HG03039 (cell line): ENCODE measurements around the gene FBXW11.
"Not testable (repeated sequence)": the region's sequence is repeated elsewhere in the genome, so short reads cannot be mapped to it uniquely, and the experiment has no call there.

Source experiments
- ATAC-seq: cut with Tn5 transposase; IDR thresholded peaks from one replicate; pipeline ENCODE4 v1.9.1; 2021; ENCODE audit warnings: mild to moderate bottlenecking, moderate library complexity; ENCODE audit not compliant: unreplicated experiment

Gene FBXW11

DNA sequence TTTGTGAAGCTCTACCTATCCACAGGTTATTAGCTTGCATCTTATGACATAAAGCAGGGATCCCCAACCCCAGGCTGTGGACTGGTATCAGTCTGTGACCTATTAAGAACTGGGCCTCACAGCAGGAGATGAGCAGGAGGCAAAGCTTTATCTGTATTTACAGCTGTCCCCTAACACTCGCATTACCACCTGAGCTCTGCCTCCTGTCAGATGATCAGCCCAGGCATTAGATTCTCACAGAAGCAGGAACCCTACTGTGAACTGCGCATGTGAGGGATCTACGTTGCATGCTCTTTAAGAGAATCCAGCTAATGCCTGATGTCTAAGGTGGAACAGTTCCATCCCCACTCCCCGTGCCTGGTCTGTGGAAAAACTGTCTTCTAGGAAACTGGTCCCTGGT lies 19.7 kb downstream of the FBXW11 start:
- no peak for ATAC-seq

DNA sequence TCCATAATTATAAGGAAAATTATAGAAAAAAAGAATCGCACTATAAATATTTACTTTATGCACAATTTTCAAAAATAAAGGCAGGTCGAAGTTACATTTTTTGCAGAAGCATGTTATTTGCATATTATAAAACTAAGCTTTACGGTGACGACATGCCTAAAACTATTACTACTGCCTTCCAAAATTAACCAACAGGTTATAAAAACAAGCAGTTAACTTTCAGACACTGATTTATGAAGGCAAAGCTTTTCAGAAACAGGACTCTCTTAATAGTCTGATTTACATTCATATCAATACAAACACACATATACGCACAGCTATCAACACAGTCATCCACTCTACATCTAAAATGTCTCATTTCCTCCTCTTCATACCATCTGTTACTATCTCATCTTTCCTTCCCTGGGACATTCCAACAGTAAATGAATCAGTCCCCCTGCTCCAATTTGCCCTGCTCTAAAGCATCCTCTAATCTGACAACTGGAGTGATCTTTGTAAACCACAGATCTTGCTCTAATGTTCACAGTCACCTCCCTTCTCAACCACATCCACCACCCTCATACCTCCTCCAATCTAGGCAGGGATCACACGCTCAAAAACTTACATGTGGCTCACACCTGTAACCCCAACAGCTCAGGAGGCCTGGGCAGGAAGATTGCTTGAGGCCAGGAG lies 21.6 kb downstream of the FBXW11 start:
- ATAC-seq = no peak

DNA sequence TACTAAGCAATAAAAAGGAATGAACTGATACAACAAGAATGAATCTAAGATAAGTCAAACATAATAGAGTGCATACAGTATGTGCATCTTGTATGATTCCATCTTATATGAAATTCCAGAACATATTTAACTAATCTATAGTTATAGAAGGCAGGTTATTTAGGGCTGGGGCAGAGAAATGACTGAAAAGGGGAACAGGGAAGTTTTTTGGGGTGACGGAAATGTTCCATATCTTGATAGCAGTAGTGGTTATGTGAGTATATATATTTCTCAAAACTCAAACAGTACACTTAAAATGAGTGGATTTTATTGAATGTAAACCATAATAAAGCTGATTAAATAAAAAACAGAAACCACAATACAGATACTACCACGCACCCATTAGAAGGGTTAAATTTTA lies 24.6 kb downstream of the FBXW11 start:
- ATAC-seq = no peak

DNA sequence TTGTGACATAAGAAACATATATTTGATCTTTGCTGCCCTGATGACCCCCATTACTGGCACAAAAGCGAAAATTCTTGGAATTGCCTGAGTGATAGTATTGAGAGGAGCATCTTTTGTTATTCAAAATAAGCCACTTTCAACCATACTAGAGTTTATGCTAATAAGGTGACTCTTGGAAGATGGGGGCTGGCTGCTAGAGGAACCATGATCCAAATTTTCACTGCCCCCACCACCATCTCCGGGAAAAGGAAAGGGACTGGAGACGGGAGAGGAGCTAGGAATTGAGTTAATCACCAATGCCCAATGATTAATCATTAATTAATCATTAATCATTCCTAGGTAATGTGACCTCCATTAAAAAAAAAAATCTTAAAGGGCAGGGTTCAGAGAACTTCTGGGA lies 25.6 kb downstream of the FBXW11 start:
- ATAC-seq = no peak

DNA sequence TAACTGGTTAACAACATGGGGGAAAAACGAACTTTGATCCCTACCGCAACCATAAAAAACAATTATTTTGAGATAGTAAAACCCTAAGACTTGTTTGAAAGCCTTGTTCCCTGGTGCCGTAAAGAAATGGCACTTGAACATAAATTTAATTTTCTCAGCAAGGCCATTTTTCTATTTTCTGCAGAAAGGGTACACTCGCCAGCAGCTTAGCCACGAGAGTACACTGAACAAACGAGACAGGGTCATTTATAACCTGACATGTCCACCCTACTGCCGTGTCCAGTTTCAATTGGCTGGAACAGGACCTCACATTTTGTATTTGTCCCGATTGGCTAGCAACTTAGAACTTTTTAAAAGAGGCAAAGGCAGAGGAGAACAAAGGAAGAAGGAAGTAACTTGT lies 26.8 kb downstream of the FBXW11 start:
- ATAC-seq = no peak

GRCh38 chr5:171978519-171978918 lies 27.9 kb downstream of the FBXW11 start:
- no peak for ATAC-seq

- ATAC-seq = no peak
Measured at GRCh38 chr5:171978016-171978415, 28.4 kb downstream of the FBXW11 start.

GRCh38 chr5:171977244-171977950 lies 29.0 kb downstream of the FBXW11 start:
- not testable (repeated sequence) for ATAC-seq

GRCh38 chr5:171975877-171976667 lies 30.4 kb downstream of the FBXW11 start:
- no peak for ATAC-seq

DNA sequence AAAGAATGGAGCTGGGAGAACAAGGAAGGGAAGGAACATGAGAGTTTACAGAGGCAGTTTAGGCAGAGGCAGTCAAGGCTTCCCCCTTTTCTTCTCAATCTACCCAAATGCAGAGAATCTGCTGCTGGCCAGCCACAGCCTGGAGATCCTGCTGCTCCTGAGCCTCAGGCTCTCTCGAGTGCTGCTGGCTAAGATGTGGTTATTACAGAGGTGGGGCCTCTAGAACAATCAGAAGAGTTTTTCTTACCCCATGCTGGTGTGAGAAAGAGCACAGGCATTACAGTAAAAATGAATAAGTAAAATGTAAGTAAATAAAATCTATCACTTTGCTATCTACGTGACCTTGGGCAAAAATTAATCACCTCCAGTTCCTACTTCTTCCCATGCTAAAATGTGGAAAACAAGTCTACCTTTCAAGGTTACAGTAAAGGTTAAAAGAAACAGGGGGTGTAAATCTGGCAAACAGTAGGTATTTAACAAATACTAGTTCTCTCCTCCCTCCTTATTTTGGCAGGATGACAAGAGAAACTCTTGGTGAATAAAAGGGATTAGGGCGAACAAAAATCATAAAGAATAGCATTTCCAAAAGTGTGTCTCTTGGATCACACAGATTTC lies 31.1 kb downstream of the FBXW11 start:
- no peak for ATAC-seq

DNA sequence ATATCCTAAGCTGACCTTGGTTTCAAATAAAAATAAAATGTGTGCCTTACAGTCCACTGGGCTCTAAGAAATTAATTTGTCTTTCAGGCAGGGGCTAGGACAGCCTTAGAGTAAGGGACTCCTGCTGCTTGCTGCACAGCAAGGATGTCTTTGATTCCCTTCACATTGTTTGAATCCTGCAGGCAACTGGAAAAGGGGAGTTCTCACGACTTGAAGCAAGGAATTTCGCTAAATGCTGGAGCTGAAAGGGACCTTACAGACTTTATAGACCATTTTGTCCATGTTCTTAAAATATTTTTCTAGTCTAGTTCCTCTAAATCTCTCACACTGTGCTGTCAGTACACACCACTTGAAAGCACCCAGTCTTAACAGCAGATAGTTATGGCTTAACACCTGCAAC lies 35.6 kb downstream of the FBXW11 start:
- no peak for ATAC-seq

DNA sequence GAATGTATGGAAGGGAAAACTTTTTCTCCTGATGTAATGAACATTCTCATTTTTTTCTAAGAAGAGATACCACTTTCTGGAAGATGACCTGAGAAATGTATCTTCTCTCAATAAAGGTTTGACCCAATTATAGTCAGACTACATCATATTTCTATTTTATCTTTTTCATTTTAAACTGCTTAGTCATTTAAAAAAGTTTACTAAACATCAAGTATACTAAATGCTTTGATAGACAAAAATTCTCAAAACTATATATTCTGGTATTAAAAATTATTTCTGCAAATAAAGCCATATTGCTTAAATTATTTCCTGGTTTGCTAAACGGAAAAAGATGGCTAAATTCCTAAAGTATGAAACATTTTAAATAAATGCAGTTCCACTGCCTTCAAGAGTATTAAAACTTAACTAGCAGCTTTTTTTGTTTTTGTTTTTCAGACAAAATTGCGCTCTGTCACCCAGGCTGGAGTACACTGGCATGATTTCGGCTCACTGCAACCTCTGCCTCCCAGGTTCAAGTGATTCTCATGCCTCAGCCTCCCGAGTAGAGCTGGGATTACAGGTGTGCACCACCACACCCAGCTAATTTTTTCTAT lies 37.1 kb downstream of the FBXW11 start:
- no peak for ATAC-seq

DNA sequence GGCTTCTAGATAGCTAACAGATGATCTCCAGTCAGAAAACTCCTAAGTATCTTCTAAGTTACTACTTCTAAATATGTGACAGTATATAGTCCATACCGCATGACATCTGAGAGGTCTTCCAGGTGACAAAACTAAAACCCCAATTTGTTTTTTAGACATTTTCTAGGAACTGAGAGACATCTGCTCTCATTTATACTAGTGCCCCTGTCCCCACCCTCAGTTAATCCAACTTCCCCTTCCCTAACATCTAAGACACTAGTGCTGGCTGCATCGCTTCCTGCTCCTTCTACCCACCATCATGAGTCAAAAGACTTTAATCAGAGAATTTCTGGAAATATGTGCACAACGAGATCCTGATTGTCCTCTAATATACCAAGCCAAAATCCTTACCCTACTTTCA lies 37.9 kb downstream of the FBXW11 start:
- ATAC-seq = no peak

- ATAC-seq = no peak
Measured at GRCh38 chr5:171966964-171967363, 39.5 kb downstream of the FBXW11 start.

DNA sequence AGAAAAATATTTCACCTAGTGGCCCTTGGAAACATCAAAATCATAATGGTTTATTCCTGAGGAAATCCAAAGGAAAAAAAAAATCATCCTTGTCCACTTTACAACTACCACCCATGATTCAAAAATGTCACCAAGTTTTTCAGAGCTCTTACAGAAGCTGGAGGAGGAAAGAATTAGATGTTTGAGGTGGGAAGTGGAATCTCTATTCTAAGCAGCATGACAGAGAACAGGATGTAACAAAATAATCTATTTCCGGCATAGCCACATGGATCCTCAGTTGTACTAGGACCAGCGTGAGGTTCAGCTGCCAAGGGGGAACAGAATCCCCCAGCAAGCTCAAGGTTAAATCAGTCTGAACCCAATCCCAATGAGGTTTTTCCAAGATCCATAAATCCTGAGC lies 40.2 kb downstream of the FBXW11 start:
- ATAC-seq = no peak

DNA sequence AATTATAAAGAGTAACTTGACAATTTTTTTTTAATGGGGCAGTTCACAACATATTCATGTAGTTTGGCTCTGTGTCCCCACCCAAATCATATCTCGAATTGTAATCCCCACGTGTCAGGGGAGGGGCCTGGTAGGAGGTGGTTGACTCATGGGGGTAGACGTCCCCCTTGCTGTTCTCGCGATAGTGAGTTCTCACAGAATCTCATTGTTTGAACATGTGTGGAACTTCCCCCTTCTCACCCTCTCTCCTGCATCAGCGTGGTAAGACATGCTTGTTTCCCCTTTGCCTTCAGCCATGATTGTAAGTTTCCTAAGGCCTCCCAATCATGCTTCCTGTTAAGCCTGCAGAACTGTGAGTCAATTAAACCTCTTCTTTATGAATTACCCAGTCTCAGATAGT lies 40.7 kb downstream of the FBXW11 start:
- ATAC-seq = no peak

DNA sequence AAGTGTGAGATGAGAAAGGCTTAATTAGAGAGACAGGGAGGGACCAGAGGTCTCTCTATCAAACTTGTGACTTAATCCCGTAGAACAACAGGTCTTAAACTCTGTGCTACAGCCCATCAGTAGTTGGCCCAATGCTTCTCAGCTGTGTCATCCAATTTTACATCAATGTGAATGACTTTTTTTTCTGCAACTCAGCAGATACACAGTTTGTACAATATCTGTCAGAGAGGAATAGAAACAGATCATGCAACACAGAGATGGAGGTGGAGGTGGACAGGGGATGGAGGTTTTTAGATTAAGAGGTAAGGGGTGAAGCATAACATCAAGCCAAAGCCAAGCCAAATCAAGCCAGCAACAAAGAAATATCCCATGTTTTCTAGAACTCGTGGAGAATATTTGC lies 43.0 kb downstream of the FBXW11 start:
- no peak for ATAC-seq

DNA sequence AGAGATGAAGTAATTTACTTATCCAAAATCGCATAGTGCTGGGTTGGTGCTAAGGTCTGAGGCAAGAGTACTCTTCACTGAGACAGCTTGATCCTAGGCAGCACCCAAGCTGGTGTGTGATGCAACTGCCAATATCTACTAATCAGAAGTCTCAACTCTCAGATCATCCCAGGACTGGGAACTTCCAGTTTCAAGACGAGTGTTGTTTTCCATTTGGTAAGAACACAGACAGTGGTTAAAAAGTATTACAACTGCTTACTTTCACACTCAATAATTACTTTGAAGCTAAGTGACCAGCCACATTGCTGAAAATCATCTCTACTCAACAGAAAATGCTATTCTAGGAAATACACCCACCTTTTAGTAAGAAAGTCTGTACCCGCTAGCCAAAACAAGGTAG lies 45.3 kb downstream of the FBXW11 start:
- ATAC-seq = peak; percentile 73

DNA sequence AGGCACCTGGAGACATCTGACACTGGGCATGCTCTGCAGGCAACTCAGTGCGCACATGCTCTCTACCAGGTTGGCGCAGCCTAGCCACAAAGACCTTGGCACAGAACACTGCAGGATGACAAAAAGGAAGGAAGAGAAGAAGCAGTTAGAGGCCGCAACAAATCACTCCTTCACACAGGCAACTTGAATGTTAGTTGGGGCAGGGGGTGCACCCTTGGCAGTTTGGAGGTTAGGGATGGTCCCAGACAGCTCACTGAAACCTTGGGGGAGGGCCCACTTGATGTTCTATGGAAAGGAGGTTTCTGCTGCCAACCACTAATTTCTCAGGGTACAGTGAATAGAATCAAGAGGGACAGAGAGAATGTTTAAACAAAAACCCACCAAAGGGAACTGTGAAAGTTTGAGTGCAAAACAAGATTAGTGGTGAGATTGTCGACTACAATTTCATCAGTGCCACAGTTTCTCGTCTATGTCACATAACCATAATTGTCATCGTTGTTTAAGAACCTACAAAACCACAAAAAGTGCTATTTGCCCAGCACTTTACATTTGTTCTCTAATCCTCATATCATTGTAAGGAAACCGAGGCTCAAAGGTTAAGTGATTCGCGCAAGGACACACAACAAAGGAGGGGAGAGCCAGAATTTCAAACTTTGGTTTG lies 48.7 kb downstream of the FBXW11 start:
- no peak for ATAC-seq

- no peak for ATAC-seq
Measured at GRCh38 chr5:171956887-171957495, 49.4 kb downstream of the FBXW11 start.
